Stimulated activated CD4-positive, alpha-beta T cell treated with anti-CD3 and anti-CD28 coated beads, Interleukin-2, amount 100 ng/mL, for 4 hours (primary cell): ENCODE results near the gene LRRC7.

Experiments used
- DNase-seq: peaks from one replicate; pipeline ENCODE4 v3.0.0-alpha.2; 2020; ENCODE audit warnings: low read depth

LRRC7 gene

GRCh38 chr1:69776555-69776954, 208.8 kb downstream of the LRRC7 start:
- no peak for DNase-seq

- DNase-seq, result no peak
Observed at GRCh38 chr1:69777423-69777822, 209.7 kb downstream of the LRRC7 start.

- DNase-seq, result no peak
Observed at GRCh38 chr1:69777971-69778370, 210.2 kb downstream of the LRRC7 start.

- DNase-seq, result no peak
Observed at GRCh38 chr1:69787151-69787550, 219.4 kb downstream of the LRRC7 start.

GRCh38 chr1:69791311-69791710, 223.6 kb downstream of the LRRC7 start:
- DNase-seq, result no peak

- DNase-seq, result no peak
Observed at GRCh38 chr1:69794831-69795230, 227.1 kb downstream of the LRRC7 start.

GRCh38 chr1:69814926-69815325, 247.2 kb downstream of the LRRC7 start:
- no peak for DNase-seq

- no peak for DNase-seq
Observed at GRCh38 chr1:69824932-69825331, 257.2 kb downstream of the LRRC7 start.

- DNase-seq, result no peak
Observed at GRCh38 chr1:69827732-69828131, 260.0 kb downstream of the LRRC7 start.

- DNase-seq, result no peak
Observed at GRCh38 chr1:69833536-69833935, 265.8 kb downstream of the LRRC7 start.

- no peak for DNase-seq
Observed at GRCh38 chr1:69834336-69834735, 266.6 kb downstream of the LRRC7 start.

- DNase-seq, result no peak
Observed at GRCh38 chr1:69835955-69836354, 268.2 kb downstream of the LRRC7 start.

- no peak for DNase-seq
Observed at GRCh38 chr1:69836971-69837636, 269.4 kb downstream of the LRRC7 start.

- DNase-seq, result no peak
Observed at GRCh38 chr1:69842326-69842725, 274.6 kb downstream of the LRRC7 start.

GRCh38 chr1:69845655-69846054, 277.9 kb downstream of the LRRC7 start:
- DNase-seq, result no peak

- no peak for DNase-seq
Observed at GRCh38 chr1:69846267-69846666, 278.5 kb downstream of the LRRC7 start.

GRCh38 chr1:69847670-69848069, 279.9 kb downstream of the LRRC7 start:
- DNase-seq, result no peak

- no peak for DNase-seq
Observed at GRCh38 chr1:69852151-69852550, 284.4 kb downstream of the LRRC7 start.

GRCh38 chr1:69852706-69853105, 285.0 kb downstream of the LRRC7 start:
- DNase-seq, result no peak

- no peak for DNase-seq
Observed at GRCh38 chr1:69858534-69858933, 290.8 kb downstream of the LRRC7 start.

GRCh38 chr1:69861641-69862040, 293.9 kb downstream of the LRRC7 start:
- no peak for DNase-seq

GRCh38 chr1:69862906-69863305, 295.2 kb downstream of the LRRC7 start:
- no peak for DNase-seq

- DNase-seq, result no peak
Observed at GRCh38 chr1:69863704-69864103, 296.0 kb downstream of the LRRC7 start.

- DNase-seq, result no peak
Observed at GRCh38 chr1:69871412-69871811, 303.7 kb downstream of the LRRC7 start.

GRCh38 chr1:69878338-69878737, 310.6 kb downstream of the LRRC7 start:
- no peak for DNase-seq
